ENCODE results near the gene NEGR1. TPM values are rescaled to one million over a fixed set of nuclear protein-coding genes. Genes with fewer than 3 reads are reported as not detected.

The NEGR1 gene
- total RNA-seq, 1 experiment from 2014 or later, result 0.03 TPM

DNA sequence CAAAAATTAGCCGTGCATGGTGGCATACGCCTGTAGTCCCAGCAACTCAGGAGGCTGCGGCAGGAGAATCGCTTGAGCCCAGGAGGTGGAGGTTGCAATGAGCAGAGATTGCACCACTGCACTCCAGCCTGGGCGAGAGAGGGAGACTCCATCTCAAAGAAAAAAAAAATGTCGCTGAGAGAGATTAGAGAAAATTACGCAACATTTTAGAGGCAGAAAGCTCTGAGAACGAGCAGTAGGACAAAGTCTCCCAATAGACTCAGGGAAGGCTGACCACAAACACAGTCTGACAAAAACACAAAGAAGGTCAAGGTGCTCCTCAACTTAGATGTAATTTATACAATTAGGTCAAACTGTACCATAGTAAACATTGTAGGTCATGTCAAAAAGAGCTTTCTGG is 833.9 kb downstream of the NEGR1 start:
- in situ Hi-C loops (cut with HindIII; ENCODE audit: low pct_unique_long_range_greater_than_20kb, low sequenced_read_pairs), result no loop called here
- DNase-seq (ENCODE audit: low read depth), result no peak

DNA sequence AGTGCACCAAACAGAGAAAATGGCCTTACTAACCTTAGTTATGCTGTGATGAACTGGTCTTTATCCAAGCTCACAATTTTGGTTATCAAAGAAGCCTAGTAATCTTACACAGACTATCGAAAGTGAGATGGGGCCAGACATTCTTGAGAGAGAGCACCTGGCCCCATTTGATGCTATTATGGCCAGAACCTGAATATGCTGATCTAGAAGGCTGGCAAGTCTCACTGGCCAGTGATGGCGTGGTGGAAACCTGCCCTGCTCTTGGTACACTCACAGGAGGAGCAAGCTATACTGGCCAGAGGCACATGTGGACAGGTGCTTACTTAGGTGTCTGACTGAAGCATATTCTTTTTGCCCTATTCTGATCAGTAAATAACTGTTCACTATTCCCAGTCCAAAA is 843.7 kb downstream of the NEGR1 start:
- in situ Hi-C loops (cut with HindIII; ENCODE audit: low pct_unique_long_range_greater_than_20kb, low sequenced_read_pairs), result no loop called here
- no peak for DNase-seq (ENCODE audit: low read depth)

DNA sequence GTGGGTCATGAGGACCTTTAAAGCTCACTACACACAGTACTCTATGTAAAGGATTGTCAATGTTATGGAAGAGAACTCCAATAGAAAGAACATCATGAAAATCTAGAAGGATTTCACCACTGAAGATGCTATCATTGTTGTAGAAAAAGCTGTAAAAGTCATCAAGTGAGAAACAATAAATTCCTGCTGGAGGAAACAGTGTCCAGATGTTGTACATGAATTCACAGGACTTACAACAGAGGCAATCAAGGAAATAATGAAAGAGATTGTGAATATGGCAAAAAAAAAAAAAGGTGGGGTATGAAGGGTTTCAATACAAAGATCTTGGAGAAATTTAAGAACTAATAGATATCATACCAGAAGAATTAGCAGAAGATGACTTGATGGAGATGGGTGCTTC is 846.4 kb downstream of the NEGR1 start:
- in situ Hi-C loops (cut with HindIII; ENCODE audit: low pct_unique_long_range_greater_than_20kb, low sequenced_read_pairs), result no loop called here
- no peak for DNase-seq (ENCODE audit: low read depth)

DNA sequence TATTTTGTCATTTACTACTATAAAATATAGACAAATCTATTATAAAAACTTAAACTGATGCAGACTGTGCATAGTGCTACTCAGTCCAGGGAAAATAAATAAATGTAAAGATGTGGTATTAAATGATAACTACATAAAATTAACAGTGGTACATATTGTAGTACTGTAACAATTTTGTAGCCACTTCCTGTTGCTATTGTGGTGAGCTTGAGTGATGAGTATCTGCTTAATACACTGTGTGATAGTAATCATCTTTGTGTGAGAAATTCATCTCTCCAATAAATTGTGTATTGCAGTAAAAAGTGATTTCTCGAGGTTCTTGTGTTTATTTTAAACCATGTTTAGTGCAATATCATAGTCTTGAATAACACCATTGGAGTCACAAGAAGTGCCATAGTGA is 848.1 kb downstream of the NEGR1 start:
- in situ Hi-C loops (cut with HindIII; ENCODE audit: low pct_unique_long_range_greater_than_20kb, low sequenced_read_pairs), result no loop called here
- DNase-seq (ENCODE audit: low read depth), result no peak

DNA sequence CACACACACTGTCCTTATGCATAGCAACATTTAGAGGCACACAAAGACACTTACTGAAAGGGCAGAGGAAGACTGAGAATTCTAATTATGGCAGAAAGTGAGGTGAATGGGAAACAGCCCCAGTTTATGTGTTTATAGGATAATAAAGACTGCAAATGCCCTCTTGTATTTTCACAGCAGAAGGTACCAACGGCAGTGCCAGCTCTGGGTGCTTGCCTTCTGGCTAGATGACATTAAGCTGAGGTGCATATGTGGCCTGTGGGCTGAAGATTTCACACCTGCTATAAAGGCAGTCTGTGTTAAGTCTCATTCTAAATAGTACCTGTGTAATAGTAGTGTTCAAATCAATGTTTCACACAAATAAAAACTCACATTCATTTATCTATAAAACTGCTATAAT is 854.3 kb downstream of the NEGR1 start:
- no peak for DNase-seq (ENCODE audit: low read depth)
- in situ Hi-C loops (cut with HindIII; ENCODE audit: low pct_unique_long_range_greater_than_20kb, low sequenced_read_pairs), result no loop called here

DNA sequence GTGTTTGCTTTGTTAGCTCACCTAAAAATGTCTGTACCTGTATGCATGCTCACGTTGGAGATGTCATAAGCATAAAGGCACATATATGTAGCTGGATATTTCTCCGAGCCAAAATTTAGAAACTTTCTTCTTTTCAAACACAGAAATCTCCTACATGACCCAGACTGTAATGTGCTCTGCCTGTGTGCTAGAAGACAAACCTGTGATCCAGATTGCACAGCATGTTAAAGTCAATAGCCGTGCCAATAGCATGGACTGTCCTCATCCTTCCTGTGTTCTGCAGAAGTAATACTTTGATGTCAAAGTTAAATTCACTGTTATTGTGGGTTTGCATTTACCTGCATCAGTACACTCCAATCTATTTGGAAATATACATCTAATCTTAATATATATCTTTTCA is 855.3 kb downstream of the NEGR1 start:
- in situ Hi-C loops (cut with HindIII; ENCODE audit: low pct_unique_long_range_greater_than_20kb, low sequenced_read_pairs), result no loop called here
- no peak for DNase-seq (ENCODE audit: low read depth)

DNA sequence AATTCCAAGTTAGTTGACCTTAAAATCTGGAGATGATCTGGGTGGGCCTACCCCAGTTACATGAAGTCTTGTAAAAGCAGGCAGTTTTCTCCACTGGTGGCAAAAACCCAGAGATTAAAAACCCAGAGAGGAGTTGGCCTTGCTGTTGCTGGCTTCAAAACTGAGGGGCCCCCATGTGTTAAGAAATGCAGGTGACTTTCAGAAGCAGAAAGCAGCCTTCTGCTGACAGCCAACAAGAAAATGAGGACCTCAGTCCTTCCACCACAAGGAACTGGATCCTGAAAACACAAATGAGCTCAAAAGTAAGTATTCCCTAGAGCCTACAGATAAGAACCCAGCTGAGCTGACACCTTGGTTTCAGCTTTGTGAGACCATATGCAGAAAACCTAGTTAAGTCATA is 857.8 kb downstream of the NEGR1 start:
- in situ Hi-C loops (cut with HindIII; ENCODE audit: low pct_unique_long_range_greater_than_20kb, low sequenced_read_pairs), result no loop called here
- no peak for DNase-seq (ENCODE audit: low read depth)

DNA sequence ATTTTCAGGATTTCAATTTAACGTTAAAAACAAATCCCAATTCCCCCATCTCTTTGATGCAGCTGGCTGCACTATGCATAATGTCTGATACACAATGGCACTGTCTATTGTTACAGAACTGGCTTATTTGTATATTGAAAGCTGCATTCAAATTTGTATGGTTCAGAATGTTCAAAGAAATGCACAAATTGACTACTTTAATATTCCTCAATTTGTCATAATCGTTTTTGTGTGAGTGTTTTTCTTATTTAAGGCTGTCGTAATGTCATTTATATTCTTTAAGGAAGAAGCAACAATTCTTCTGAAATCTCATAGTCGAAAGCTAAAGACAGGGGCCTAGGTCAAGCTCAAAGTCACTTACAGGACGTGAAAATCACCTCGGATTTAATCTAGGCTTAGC is 860.1 kb downstream of the NEGR1 start:
- DNase-seq (ENCODE audit: low read depth), result no peak
- in situ Hi-C loops (cut with HindIII; ENCODE audit: low pct_unique_long_range_greater_than_20kb, low sequenced_read_pairs), result no loop called here

DNA sequence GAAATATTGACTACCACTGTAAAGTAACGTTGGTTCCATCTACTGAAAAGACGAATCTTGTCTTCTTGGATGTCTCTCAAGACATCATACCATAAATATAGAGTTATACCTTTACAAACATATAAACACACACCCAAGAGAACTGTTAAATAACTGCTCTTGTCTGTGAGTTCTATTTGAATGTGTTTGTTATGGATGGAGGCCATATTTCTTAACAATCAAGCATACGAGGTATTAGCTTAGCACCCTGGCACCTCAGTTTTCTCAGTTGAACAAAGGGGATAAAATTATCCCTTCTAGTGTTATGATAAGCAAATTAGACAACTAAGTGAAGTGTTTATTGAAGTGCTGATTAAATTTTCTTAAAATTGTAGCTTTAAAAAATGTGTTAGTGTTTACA is 864.9 kb downstream of the NEGR1 start:
- no peak for DNase-seq (ENCODE audit: low read depth)
- in situ Hi-C loops (cut with HindIII; ENCODE audit: low pct_unique_long_range_greater_than_20kb, low sequenced_read_pairs), result no loop called here

DNA sequence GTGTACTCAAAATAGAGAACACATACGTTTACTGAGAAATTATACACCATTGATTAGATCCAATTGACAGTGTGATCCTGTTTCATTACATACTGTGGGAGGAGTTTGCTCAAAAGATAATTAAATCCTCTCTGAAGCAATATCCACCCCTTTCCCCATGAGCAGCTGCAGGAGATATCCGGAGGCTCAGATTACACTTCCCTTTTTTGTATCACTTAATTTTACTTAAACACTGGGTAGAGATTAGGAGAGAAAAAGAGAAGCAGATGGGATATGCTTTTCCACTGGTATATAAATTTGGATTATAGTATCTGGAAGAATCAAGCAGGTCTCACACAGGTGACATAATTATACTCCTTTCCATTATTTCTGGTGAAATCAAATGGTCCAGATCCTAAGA is 868.2 kb downstream of the NEGR1 start:
- in situ Hi-C loops (cut with HindIII; ENCODE audit: low pct_unique_long_range_greater_than_20kb, low sequenced_read_pairs), result no loop called here
- DNase-seq (ENCODE audit: low read depth), result no peak

DNA sequence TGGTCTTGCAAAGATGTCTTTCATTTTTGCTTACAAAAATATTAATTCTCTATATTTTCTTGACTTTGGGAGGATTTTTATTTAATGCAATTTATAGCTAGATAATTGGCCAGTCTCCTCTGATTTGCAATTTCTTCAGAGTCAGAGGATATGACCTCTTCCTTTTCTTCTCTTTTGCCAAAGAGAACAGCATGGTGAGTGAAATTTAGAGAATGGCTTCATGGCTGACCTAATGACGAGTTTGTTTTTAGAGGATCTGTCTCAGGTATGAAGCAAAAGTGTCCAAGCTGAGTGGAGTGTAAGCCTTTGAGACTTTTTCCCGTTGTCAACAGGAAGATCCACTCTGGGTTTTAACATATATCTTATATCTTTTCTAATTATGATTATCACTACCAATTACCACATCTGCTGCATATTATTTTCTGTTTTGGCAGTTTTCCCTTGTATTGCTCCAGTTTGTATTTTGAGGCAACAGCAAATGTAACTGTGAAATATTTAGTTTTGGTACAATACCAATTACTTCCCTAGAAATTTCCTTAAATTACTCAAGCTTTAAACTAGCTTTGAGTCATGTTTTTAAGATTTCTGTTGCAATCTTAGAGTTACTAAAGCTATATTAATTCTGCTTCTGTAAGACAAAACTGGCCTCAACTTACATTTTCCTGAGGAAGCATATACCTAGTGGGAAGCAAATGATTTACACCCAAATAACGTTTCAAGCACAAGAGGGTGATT is 868.7 kb downstream of the NEGR1 start:
- in situ Hi-C loops (cut with HindIII; ENCODE audit: low pct_unique_long_range_greater_than_20kb, low sequenced_read_pairs), result no loop called here
- no peak for DNase-seq (ENCODE audit: low read depth)

DNA sequence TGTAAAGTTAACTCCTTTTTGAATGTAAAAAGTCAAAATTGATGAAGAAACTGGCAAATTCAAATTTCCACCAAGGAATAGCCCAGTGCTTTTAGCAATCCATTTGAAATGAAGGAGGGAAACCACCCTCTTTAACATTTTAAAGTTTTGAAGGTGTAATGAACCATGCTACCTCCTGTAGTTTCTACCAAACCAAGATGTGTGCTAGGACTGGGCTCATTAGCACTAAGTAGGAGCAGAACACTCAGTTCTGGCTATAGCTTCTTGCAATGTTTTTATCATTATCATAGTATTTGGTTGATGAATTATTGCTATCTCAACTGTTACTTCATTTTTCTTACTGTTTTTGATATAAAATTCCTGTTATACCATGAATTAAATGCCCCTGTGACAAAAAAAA is 882.3 kb downstream of the NEGR1 start:
- no peak for DNase-seq (ENCODE audit: low read depth)
- in situ Hi-C loops (cut with HindIII; ENCODE audit: low pct_unique_long_range_greater_than_20kb, low sequenced_read_pairs), result no loop called here

DNA sequence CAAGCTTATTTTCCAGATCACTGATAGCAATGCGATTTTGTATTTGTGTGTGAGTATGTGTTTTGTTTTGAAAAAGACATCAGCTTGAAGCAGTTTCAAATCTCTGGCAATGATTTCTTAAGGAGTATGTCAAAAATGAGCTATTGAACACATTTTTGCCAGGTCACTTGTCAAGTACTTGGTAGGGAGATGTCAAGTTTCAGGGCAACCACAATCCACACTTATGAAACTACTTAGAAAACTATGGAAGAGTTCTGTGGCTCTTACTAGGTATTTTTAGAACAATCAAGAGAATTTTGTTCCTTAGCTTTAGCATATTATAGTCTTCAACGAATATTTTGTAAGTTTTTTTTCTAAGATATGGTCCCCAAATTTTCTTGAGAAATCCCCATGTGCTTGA is 882.7 kb downstream of the NEGR1 start:
- DNase-seq (ENCODE audit: low read depth), result no peak
- in situ Hi-C loops (cut with HindIII; ENCODE audit: low pct_unique_long_range_greater_than_20kb, low sequenced_read_pairs), result no loop called here

DNA sequence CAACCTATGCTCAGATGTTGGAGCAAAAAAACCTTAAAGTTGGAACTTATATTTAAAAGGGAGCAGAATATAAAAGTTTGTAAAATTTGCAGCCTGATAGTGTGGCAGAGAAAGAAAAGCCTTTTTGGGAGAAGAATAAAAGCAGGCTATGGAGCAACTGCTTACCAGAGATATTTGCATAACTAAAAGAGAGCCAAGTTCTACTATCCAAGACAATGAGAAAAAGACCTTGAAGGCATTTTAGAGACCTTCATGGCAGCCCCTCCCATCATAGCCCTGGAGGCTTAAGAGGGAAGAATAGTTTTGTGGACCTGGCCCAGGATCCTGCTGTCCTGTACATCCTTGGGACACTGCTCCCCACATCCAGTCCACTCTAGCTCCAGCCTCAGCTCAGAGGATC is 889.0 kb downstream of the NEGR1 start:
- DNase-seq (ENCODE audit: low read depth), result no peak
- in situ Hi-C loops (cut with HindIII; ENCODE audit: low pct_unique_long_range_greater_than_20kb, low sequenced_read_pairs), result no loop called here

DNA sequence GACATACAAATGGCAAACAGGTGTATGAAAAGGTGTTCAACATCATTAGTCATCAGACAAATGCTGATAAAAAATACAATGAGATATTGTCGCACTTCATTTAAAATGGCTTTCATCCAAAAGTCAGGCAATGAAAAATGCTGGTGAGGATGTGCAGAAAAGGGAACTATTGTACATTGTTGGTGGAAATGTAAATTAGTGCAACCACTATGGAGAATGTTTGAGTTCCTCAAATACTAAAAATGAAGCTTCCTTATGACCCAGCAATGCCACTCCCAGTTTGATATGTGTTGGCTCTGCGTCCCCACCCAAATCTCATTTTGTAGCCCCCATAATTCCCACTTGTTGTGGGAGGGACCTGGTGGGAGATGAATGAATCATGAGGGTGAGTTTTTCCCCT is 891.8 kb downstream of the NEGR1 start:
- no peak for DNase-seq (ENCODE audit: low read depth)
- in situ Hi-C loops (cut with HindIII; ENCODE audit: low pct_unique_long_range_greater_than_20kb, low sequenced_read_pairs), result no loop called here

DNA sequence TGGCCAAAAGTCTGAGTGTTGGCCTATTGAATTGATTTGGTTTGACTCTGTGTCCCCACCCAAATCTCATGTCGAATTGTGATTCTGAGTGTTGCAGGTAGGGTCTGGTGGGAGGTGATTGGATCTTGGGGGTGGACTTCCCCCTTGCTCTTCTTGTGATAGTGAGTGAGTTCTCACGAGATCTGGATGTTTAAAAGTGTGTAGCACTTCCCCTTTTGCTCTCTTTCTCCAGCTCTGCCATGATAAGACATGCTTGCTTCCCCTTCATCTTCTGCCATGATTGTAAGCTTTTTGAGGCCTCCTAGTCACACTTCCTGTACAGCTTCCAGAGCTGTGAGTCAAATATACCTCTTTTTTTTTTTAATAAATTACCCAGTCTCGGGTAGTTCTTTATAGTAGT is 904.5 kb downstream of the NEGR1 start:
- in situ Hi-C loops (cut with HindIII; ENCODE audit: low pct_unique_long_range_greater_than_20kb, low sequenced_read_pairs), result no loop called here

DNA sequence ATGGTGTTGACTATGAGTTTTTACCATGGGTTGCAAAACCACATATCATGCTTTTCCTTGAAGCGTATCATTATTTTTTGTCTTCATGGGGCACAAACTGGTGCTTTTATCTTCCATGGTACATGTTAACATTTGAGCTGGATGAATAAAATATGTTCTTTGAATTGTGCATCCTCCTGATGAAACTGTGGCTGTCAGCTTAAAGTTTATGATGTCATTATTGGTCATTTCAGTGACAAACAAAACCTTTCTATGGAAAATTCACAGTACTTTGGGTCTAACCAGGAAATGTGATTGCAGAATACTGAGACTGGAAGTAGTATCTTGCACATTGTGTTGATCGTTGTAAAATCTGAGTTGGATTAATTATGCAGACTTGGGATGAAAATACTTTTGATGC is 909.8 kb downstream of the NEGR1 start:
- in situ Hi-C loops (cut with HindIII; ENCODE audit: low pct_unique_long_range_greater_than_20kb, low sequenced_read_pairs), result no loop called here
- no peak for DNase-seq (ENCODE audit: low read depth)

More for the DNA sequence above, 904.5 kb downstream of the NEGR1 start:
- no peak for DNase-seq (ENCODE audit: low read depth)

DNA sequence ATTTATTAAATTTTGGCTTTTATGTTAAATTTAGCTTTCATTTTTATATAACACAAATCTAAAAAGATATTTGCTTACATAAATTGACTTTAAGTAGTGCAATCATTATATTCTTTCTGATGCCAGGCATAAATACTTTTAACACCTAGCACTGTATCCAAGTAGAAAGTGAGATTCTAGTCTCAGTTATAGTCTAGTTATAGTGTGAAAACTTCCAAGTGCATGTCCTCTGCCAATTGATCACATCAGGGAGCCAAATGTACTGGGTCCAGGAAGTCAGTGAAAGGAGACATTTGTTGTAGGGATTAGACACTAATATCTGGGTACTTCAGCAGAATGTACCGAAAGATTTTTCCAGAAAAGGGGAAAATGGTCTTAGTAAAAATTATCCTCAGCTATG is 910.8 kb downstream of the NEGR1 start:
- DNase-seq (ENCODE audit: low read depth), result no peak
- in situ Hi-C loops (cut with HindIII; ENCODE audit: low pct_unique_long_range_greater_than_20kb, low sequenced_read_pairs), result no loop called here

DNA sequence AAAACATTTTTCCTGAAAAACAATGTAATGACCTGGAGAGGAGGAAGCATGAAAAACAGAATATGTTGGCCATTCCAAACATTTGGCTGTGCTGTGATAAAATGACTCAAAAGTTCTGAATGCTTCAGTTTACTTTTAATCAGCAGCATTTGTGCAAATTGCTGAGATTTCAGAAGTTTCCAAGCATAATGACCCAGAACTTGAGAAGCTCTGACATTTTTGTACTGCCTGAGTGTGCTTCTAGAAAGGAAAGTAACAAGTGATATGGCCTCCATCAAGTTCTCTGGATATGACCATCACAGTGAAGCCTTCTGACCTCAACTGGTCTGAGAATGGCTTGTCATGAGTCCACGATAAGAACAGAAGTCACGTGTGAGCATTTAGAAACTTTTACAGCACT is 918.1 kb downstream of the NEGR1 start:
- DNase-seq (ENCODE audit: low read depth), result no peak
- in situ Hi-C loops (cut with HindIII; ENCODE audit: low pct_unique_long_range_greater_than_20kb, low sequenced_read_pairs), result no loop called here

DNA sequence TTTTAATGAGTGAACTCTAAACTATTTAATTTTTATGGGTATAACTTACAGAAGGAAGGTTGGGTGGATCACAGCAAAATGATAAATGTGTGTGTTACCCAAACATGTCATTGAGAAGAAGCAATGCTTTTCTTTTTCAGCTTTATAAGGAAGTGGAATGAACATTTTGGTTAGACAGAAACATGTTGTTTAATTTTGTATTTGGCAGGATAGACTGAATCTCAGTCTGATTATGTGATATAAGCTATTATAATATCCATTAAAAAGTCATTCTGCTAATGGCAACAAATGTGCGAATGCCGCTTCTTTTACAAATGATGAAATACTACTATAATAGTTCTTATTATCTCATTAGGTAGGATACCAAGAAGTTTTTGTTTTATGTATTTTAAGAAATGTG is 919.6 kb downstream of the NEGR1 start:
- in situ Hi-C loops (cut with HindIII; ENCODE audit: low pct_unique_long_range_greater_than_20kb, low sequenced_read_pairs), result no loop called here

DNA sequence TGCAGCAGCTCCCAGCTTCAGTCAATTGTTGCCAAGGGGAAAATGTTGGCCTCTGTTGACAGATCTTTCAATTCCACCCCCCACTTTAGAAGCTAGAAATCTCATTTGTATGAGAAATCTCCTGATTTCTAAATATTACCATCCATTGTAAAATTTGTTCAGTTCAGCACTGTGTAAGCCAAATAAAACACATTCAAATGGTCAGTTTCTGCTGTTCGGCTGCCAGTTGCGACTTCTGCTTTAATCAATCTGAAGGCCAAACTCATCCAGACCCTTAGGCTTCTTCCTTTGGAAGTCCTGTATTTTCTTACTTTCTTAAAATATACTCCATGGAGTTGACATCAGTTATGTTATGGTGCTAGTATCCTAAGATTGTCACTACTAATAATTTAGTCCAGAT is 920.3 kb downstream of the NEGR1 start:
- no peak for DNase-seq (ENCODE audit: low read depth)
- in situ Hi-C loops (cut with HindIII; ENCODE audit: low pct_unique_long_range_greater_than_20kb, low sequenced_read_pairs), result no loop called here

More for the DNA sequence above, 919.6 kb downstream of the NEGR1 start:
- DNase-seq (ENCODE audit: low read depth), result no peak

All from Caki2 (cell line).